ENCODE data around the gene GPR3.

Gene GPR3

DNA sequence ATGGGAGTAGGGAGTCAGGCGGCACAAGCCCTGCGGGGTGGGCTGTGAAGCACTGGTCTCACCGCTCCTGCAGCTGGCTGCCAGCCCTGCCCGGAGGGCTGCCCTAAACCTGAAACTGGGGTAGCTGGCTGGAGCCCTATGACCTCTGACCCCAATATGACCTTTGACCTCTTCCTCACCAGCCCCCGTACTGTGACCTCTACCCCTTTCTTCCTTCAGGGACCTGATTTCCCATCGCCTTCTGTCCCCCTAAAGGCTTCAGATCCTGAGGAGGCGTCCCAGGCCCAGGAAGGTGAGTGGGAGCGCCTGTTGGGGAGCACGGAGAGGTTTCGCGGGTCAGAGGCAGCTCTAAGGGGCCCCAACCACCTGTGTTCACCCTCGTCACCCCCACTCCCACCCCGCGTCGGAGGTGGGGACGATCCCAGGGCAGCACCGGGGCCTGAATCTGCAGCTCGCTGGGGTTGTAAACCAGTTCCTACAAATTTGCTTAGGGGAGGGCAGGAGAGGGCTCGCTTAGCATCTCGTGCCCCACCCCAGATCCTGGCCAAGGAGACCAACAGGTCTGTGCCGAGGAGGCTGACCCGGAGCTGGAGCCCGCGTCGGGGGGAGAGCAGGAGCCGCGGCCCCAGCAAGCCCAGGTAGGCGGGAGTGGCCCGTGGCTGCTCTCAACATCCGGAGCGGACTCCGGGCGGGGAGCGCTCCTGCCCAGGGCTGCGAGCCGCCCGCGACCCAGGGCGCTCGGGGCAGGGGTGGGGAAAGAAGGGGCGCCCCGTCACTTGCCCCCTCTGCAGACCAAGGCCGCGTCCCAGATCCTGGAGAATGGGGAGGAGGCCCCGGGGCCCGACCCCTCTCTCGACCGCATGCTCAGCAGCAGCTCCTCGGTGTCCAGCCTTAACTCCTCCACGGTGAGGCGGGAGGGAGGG lies 43.3 kb upstream of the GPR3 start:
- TF ChIP-seq, protein P1, sequence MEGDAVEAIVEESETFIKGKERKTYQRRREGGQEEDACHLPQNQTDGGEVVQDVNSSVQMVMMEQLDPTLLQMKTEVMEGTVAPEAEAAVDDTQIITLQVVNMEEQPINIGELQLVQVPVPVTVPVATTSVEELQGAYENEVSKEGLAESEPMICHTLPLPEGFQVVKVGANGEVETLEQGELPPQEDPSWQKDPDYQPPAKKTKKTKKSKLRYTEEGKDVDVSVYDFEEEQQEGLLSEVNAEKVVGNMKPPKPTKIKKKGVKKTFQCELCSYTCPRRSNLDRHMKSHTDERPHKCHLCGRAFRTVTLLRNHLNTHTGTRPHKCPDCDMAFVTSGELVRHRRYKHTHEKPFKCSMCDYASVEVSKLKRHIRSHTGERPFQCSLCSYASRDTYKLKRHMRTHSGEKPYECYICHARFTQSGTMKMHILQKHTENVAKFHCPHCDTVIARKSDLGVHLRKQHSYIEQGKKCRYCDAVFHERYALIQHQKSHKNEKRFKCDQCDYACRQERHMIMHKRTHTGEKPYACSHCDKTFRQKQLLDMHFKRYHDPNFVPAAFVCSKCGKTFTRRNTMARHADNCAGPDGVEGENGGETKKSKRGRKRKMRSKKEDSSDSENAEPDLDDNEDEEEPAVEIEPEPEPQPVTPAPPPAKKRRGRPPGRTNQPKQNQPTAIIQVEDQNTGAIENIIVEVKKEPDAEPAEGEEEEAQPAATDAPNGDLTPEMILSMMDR (IDR thresholded peaks at IDR 0.05; ENCODE audit: low read depth, low read length): no peak
- DNase-seq (ENCODE audit: extremely low read depth, low read depth): no peak

- TF ChIP-seq, protein P1 (IDR thresholded peaks at IDR 0.05; ENCODE audit: low read depth, low read length): no peak
- no peak for DNase-seq (ENCODE audit: extremely low read depth, low read depth)
Measured at GRCh38 chr1:27349784-27350662, 42.4 kb upstream of the GPR3 start.

DNA sequence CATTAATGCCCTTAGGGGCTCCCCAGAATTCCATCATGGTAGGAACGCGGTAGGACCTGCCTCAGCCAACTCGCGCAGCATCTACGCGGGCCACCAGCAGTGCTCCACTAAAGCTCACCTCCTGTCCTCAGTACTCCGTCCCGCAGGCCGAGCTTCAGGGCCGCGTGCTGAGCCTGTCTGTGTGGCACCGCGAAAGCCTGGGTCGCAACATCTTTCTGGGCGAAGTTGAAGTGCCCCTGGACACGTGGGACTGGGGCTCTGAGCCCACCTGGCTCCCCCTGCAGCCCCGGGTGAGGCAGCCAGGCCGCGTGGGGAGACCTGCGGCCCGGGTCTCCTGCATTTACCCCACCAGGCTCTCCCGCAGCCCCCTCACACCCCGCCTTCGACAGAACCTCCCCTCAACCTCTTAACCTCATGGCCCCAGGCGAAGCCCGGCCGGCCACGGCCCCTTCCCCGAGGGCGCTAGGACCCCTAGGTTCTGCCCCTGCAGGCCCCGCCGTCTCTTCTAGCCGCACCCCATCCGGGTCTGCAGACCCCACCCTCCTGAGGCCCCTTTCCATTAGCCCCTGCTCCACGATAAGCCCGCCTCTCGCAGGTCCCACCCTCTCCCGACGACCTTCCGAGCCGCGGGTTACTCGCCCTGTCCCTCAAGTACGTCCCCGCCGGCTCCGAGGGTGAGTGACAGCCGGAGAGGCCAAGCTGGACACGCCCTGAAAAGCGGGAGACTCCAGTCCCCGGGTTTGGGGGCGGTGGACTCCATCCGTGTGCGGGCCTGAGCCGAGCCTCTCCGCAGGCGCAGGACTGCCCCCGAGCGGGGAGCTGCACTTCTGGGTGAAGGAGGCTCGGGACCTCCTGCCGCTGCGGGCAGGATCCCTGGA lies 41.5 kb upstream of the GPR3 start:
- DNase-seq (ENCODE audit: extremely low read depth, low read depth): no peak
- TF ChIP-seq, protein P1 (IDR thresholded peaks at IDR 0.05; ENCODE audit: low read depth, low read length): no peak; the same call in 1 of the 2 replicates

DNA sequence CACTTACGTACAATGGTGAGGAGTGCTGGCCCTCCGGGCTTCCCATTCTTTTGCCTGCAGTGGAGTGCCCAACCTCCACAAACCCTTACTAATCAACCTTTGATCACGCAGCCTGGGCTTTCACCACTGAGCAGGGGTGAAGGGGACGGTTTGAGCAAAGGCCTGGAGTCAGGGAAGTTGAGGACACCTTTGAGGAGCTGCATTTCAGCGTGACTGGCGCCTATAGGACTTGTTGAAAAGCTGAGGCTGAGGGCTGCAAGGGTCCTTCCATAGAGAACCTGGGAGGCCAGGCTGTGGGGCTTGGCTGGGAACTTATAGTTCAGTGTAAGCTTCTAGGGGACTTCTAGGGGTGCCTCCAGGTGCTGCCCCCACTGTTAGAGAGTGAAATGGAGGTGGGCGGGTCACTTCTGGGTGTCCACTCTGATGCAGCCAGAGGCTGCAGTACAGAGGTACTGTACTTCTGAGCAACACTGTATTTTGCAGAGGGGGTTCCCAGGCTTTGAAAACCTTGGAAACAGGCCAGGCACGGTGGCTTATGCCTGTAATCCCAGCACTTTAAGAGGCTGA lies 40.8 kb upstream of the GPR3 start:
- no peak for DNase-seq (ENCODE audit: extremely low read depth, low read depth)
- TF ChIP-seq, protein P1 (IDR thresholded peaks at IDR 0.05; ENCODE audit: low read depth, low read length): no peak

DNA sequence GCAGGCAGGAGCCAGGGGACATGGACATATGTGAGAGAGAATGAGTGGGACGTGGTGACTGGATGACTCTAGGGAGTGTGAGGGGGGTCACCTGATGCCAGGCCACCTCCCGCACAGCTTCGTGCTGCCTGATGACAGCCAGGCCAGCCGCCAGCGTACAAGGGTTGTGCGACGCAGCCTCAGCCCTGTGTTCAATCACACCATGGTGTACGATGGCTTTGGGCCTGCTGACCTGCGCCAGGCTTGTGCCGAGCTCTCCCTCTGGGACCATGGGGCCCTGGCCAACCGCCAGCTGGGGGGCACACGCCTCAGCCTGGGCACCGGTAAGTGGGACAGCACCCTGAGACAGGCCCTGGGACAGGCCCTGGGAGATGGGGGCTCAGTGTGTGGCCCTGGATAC lies 39.3 kb upstream of the GPR3 start:
- TF ChIP-seq, protein P1 (IDR thresholded peaks at IDR 0.05; ENCODE audit: low read depth, low read length): no peak

DNA sequence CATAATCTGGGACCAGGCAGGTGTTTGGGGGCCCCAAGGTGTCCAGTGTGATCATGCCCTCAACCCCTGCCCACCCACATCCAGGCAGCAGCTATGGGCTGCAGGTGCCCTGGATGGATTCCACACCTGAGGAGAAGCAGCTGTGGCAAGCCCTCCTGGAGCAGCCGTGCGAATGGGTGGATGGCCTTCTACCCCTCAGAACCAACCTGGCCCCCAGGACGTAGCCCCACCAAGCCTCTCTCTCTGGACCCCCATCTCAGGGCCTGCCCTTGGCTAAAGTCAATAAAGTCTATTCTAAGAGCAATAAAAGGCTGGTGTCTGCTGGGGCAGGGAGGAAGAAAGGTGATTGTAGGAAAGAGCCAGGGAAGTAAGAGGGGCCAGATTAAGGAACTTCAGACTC lies 38.8 kb upstream of the GPR3 start:
- no peak for DNase-seq (ENCODE audit: extremely low read depth, low read depth)
- TF ChIP-seq, protein P1 (IDR thresholded peaks at IDR 0.05; ENCODE audit: low read depth, low read length): no peak

More for the DNA sequence above, 39.3 kb upstream of the GPR3 start:
- no peak for DNase-seq (ENCODE audit: extremely low read depth, low read depth)

Measured in AG09319 (cell line).